ENCODE results near the gene HMCN1. TPM values are rescaled to one million over a fixed set of nuclear protein-coding genes. Genes with fewer than 3 reads are reported as not detected.

Gene HMCN1
- total RNA-seq, 6 experiments from 2014 or later = 4.7 to 7.5 (median 5.7) TPM

- no peak overlapping the region for H3K27ac ChIP-seq
- no peak for DNase-seq
- H3K4me3 ChIP-seq = no peak overlapping the region
- no peaks in the 10 kb centered on the region for H3K27me3 ChIP-seq
- H3K9me3 ChIP-seq = no peaks in the 10 kb centered on the region
- no peak for ATAC-seq
- intact Hi-C loops (cut with DNase I) = no loop called here
- TF ChIP-seq POLR2A (IDR thresholded peaks at IDR 0.05) (no peak), CTCF (IDR thresholded peaks at IDR 0.05) (no peak)
- H3K36me3 ChIP-seq = no peaks in the 10 kb centered on the region
- H3K4me1 ChIP-seq = no peaks in the 10 kb centered on the region
- 69% methylated on average over 2 of the region's 2 CpGs for WGBS (ENCODE audit: insufficient coverage, low coverage, low lambda C conversion rate, missing lambda C conversion rate)
Observed at GRCh38 chr1:186188736-186189135, 454.5 kb downstream of the HMCN1 start.

GRCh38 chr1:186189156-186189555 is 455.0 kb downstream of the HMCN1 start:
- no peaks in the 10 kb centered on the region for H3K36me3 ChIP-seq
- 79% methylated on average over 3 of the region's 3 CpGs for WGBS (ENCODE audit: insufficient coverage, low coverage, low lambda C conversion rate, missing lambda C conversion rate)
- no peak for TF ChIP-seq CTCF (IDR thresholded peaks at IDR 0.05)
- DNase-seq (no peak), ATAC-seq (no peak)
- no peaks in the 10 kb centered on the region for H3K9me3 ChIP-seq
- no peak overlapping the region for H3K4me3 ChIP-seq
- no peak overlapping the region for H3K27ac ChIP-seq
- H3K4me1 ChIP-seq = no peaks in the 10 kb centered on the region
- intact Hi-C loops (cut with DNase I) = no loop called here
- no peaks in the 10 kb centered on the region for H3K27me3 ChIP-seq

- 64% methylated on average over 2 of the region's 2 CpGs for WGBS (ENCODE audit: insufficient coverage, low coverage, low lambda C conversion rate, missing lambda C conversion rate)
- no peaks in the 10 kb centered on the region for H3K4me1 ChIP-seq
- H3K27ac ChIP-seq = no peak overlapping the region
- no peak overlapping the region for H3K4me3 ChIP-seq
- H3K9me3 ChIP-seq = no peaks in the 10 kb centered on the region
- TF ChIP-seq CTCF (IDR thresholded peaks at IDR 0.05) = no peak
- TF ChIP-seq POLR2A (IDR thresholded peaks at IDR 0.05) = no peak
- intact Hi-C loops (cut with DNase I) = no loop called here
- no peaks in the 10 kb centered on the region for H3K27me3 ChIP-seq
- DNase-seq (no peak), ATAC-seq (no peak)
- no peaks in the 10 kb centered on the region for H3K36me3 ChIP-seq
Observed at GRCh38 chr1:186191511-186191910, 457.3 kb downstream of the HMCN1 start.

- DNase-seq = no peak
- no peak for ATAC-seq
- intact Hi-C loops (cut with DNase I) = no loop called here
- Histone ChIP-seq H3K27ac (no peak overlapping the region), H3K4me1 (no peaks in the 10 kb centered on the region), H3K9me3 (no peaks in the 10 kb centered on the region), H3K36me3 (no peaks in the 10 kb centered on the region), H3K27me3 (no peaks in the 10 kb centered on the region), H3K4me3 (no peak overlapping the region)
- 68% methylated on average over 2 of the region's 2 CpGs for WGBS (ENCODE audit: insufficient coverage, low coverage, low lambda C conversion rate, missing lambda C conversion rate)
- no peak for TF ChIP-seq CTCF (IDR thresholded peaks at IDR 0.05)
- no peak for TF ChIP-seq POLR2A (IDR thresholded peaks at IDR 0.05)
Observed at GRCh38 chr1:186193224-186193623, 459.0 kb downstream of the HMCN1 start.

GRCh38 chr1:186194107-186194756 is 460.0 kb downstream of the HMCN1 start:
- TF ChIP-seq CTCF (IDR thresholded peaks at IDR 0.05) (no peak), POLR2A (IDR thresholded peaks at IDR 0.05) (no peak)
- no peak overlapping the region for H3K4me3 ChIP-seq
- H3K27me3 ChIP-seq = no peaks in the 10 kb centered on the region
- no peaks in the 10 kb centered on the region for H3K36me3 ChIP-seq
- no peaks in the 10 kb centered on the region for H3K4me1 ChIP-seq
- no peaks in the 10 kb centered on the region for H3K9me3 ChIP-seq
- 56% methylated on average over 1 of the region's 2 CpGs for WGBS (ENCODE audit: insufficient coverage, low coverage, low lambda C conversion rate, missing lambda C conversion rate)
- DNase-seq = no peak
- ATAC-seq = no peak
- H3K27ac ChIP-seq = no peak overlapping the region
- intact Hi-C loops (cut with DNase I) = no loop called here

All from right lobe of liver (tissue), 6 donors.